Esophagus muscularis mucosa (tissue), 3 donors: ENCODE measurements around the gene CFAP57.

Experiments used
- CTCF ChIP-seq, 3 experiments: fragments of 200-600 bp in 2 of 3; fragments of 450-650 bp in 1 of 3; sonication (generic) in 2 of 3; IDR thresholded peaks; one replicate each; pipeline ENCODE4 v1.5.1; 2017 to 2019; ENCODE audit warnings: antibody characterized with exemption in 3 of 3, mild to moderate bottlenecking in 2 of 3, moderate library complexity in 1 of 3
- POLR2AphosphoS5 ChIP-seq, 2 donors: sonication (generic); formaldehyde crosslinking; IDR thresholded peaks; one replicate each; pipeline ENCODE4 v1.6.1; 2017; ENCODE audit warnings: antibody characterized with exemption in 2 of 2

- TF ChIP-seq CTCF (IDR thresholded peaks at IDR 0.05), result no peak
- TF ChIP-seq POLR2AphosphoS5 (IDR thresholded peaks at IDR 0.05), result no peak
These were observed 22.2 kb upstream of the CFAP57 start for GRCh38 chr1:43149889-43150288.
